Calu3 (cell line): ENCODE measurements around the gene TDRD9. TPM values are rescaled to one million over a fixed set of nuclear protein-coding genes. Genes with fewer than 3 reads are reported as not detected.

Source experiments
- BruUV-seq: library from RNA; stranded (reverse); fragments of 400-500 nt; replicated peaks from 2 replicates; lab custom pipeline; 2021; lab: Mats Ljungman, UMichigan
- CTCF ChIA-PET: fragments of 300-600 bp; sonication (Branson Sonifier 250); formaldehyde crosslinking; loops from one replicate; lab custom pipeline; 2022; ENCODE audit warnings: antibody characterized with exemption; lab: Charles Lee
- DNase-seq: peaks from one replicate; pipeline ENCODE4 v3.0.0; 2022
- H3K27ac Mint-ChIP-seq: one replicate; pipeline ENCODE4 v1.8.0; 2022; ENCODE audit warnings: mixed read lengths; ENCODE audit not compliant: unreplicated experiment
- H3K27me3 Mint-ChIP-seq: one replicate; pipeline ENCODE4 v1.8.0; 2022; ENCODE audit warnings: mixed read lengths; ENCODE audit not compliant: unreplicated experiment
- H3K36me3 Mint-ChIP-seq: one replicate; pipeline ENCODE4 v1.8.0; 2022; ENCODE audit warnings: mild to moderate bottlenecking, moderate library complexity, mixed read lengths; ENCODE audit not compliant: insufficient read depth, unreplicated experiment
- H3K4me1 Mint-ChIP-seq: one replicate; pipeline ENCODE4 v1.8.0; 2022; ENCODE audit warnings: mild to moderate bottlenecking, low read depth, mixed read lengths; ENCODE audit not compliant: unreplicated experiment
- H3K4me3 Mint-ChIP-seq: one replicate; pipeline ENCODE4 v1.8.0; 2022; ENCODE audit warnings: mild to moderate bottlenecking, low read depth, moderate library complexity, mixed read lengths; ENCODE audit not compliant: unreplicated experiment
- H3K9me3 Mint-ChIP-seq: one replicate; pipeline ENCODE4 v1.8.0; 2022; ENCODE audit warnings: low read depth, mixed read lengths; ENCODE audit not compliant: unreplicated experiment
- intact Hi-C: fragments of 100-400 bp; cut with micrococcal nuclease; formaldehyde crosslinking; loops from one replicate; pipeline ENCODE4 v1.10.0; 2022; ENCODE audit not compliant: unreplicated experiment
- total RNA-seq: library from RNA; stranded (reverse); gene quantifications from 2 replicates; pipeline ENCODE4 v1.2.3, GENCODE V29; 2022
- TF ChIP-seq, protein P1 (sequence below): fragments of 200-600 bp; IDR thresholded peaks from one replicate; pipeline ENCODE4 v1.8.0; 2022; ENCODE audit warnings: antibody characterized with exemption; ENCODE audit not compliant: unreplicated experiment

TDRD9 gene
- total RNA-seq, 1 experiment from 2014 or later, result not detected

DNA sequence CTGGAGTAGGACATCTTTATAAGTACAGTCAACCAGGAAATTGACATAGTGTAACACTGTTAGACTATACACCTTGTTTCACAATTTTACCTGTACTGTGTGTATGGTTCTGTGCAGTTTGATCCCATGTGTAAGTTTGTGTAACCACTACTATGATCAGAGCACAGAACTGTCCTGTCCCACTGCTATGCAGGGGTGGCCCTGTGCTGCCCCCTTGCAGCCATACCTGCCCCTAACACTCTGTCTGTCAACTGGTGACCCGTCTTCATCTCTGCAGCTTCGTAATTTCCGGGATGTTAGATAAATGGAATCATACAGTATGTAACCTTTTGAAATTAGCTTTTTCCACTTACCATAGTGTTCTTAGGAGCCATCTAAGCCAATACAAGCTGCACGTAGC, 72.7 kb downstream of the TDRD9 start:
- no peak for DNase-seq
- CTCF ChIA-PET, result no interaction called here
- Mint-ChIP-seq H3K36me3 (no peaks in the 10 kb centered on the region), H3K4me3 (no peak overlapping the region), H3K4me1 (no peaks in the 10 kb centered on the region), H3K27me3 (no peaks in the 10 kb centered on the region), H3K27ac (no peak overlapping the region), H3K9me3 (no peaks in the 10 kb centered on the region)
- BruUV-seq, result no TSS peak
- TF ChIP-seq, protein P1, sequence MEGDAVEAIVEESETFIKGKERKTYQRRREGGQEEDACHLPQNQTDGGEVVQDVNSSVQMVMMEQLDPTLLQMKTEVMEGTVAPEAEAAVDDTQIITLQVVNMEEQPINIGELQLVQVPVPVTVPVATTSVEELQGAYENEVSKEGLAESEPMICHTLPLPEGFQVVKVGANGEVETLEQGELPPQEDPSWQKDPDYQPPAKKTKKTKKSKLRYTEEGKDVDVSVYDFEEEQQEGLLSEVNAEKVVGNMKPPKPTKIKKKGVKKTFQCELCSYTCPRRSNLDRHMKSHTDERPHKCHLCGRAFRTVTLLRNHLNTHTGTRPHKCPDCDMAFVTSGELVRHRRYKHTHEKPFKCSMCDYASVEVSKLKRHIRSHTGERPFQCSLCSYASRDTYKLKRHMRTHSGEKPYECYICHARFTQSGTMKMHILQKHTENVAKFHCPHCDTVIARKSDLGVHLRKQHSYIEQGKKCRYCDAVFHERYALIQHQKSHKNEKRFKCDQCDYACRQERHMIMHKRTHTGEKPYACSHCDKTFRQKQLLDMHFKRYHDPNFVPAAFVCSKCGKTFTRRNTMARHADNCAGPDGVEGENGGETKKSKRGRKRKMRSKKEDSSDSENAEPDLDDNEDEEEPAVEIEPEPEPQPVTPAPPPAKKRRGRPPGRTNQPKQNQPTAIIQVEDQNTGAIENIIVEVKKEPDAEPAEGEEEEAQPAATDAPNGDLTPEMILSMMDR, result no peak
- intact Hi-C loops, result no loop called here

GRCh38 chr14:104003616-104004015, 75.4 kb downstream of the TDRD9 start:
- no peak for DNase-seq
- intact Hi-C loops, result no loop called here
- no TSS peak for BruUV-seq
- Mint-ChIP-seq H3K27me3 (no peaks in the 10 kb centered on the region), H3K4me3 (no peak overlapping the region), H3K36me3 (no peaks in the 10 kb centered on the region), H3K27ac (no peak overlapping the region), H3K4me1 (no peaks in the 10 kb centered on the region), H3K9me3 (no peaks in the 10 kb centered on the region)
- TF ChIP-seq, protein P1, result no peak
- CTCF ChIA-PET, result interaction anchor here (0.6 kb wide), 1 partner anchor 9 kb away, joined by 3 read pairs; no protein-coding TSS in a partner anchor

DNA sequence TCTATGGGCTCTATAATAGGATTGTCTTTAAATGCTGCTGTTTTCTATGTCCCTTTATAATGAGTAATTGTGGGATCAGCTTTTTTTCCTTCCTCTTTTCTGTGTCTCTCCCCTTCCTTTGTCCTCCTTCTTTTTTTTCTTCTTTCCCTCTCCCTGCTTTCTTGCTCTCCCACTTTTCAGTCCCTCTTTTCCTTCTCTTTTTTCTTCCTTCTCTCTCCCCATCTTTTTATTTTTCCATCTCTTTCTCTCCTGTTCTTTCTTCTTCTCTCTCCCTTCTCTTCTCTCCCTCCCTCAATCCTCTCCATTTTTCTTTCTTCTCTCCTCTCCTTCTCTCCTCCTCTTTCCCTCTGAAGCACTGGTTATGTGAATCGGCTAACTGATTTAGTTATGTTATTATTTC, 76.6 kb downstream of the TDRD9 start:
- no TSS peak for BruUV-seq
- no peaks in the 10 kb centered on the region for H3K36me3 Mint-ChIP-seq

GRCh38 chr14:104005489-104005888, 77.2 kb downstream of the TDRD9 start:
- H3K27ac Mint-ChIP-seq, result no peak overlapping the region
- no peaks in the 10 kb centered on the region for H3K9me3 Mint-ChIP-seq
- CTCF ChIA-PET, result no interaction called here
- TF ChIP-seq, protein P1, result no peak
- no peaks in the 10 kb centered on the region for H3K27me3 Mint-ChIP-seq
- no peak for DNase-seq
- H3K4me3 Mint-ChIP-seq, result no peak overlapping the region
- no peaks in the 10 kb centered on the region for H3K4me1 Mint-ChIP-seq
- BruUV-seq, result no TSS peak
- H3K36me3 Mint-ChIP-seq, result no peaks in the 10 kb centered on the region
- intact Hi-C loops, result loop anchor here (5.0 kb wide), 1 partner anchor 83 kb away; a partner anchor contains a TSS

More for the DNA sequence above, 76.6 kb downstream of the TDRD9 start:
- DNase-seq, result no peak
- Mint-ChIP-seq H3K27me3 (no peaks in the 10 kb centered on the region), H3K4me1 (no peaks in the 10 kb centered on the region), H3K4me3 (no peak overlapping the region), H3K9me3 (no peaks in the 10 kb centered on the region), H3K27ac (no peak overlapping the region)
- intact Hi-C loops, result loop anchor here (5.0 kb wide), 1 partner anchor 83 kb away; a partner anchor contains a TSS
- TF ChIP-seq, protein P1, result no peak
- CTCF ChIA-PET, result no interaction called here
